CD4-positive, alpha-beta T cell (primary cell): ENCODE results near the gene SERPINI1. TPM values are rescaled to one million over a fixed set of nuclear protein-coding genes. Genes with fewer than 3 reads are reported as not detected.
"Not testable (repeated sequence)": the region's sequence is repeated elsewhere in the genome, so short reads cannot be mapped to it uniquely, and the experiment has no call there.

Source experiments
- ATAC-seq: fragments of 200-7000 bp; cut with Tn5 transposase; one replicate; pipeline ENCODE4 v1.10.0; 2022; ENCODE audit warnings: mild to moderate bottlenecking; ENCODE audit not compliant: poor library complexity
- CTCF ChIA-PET: fragments of 350-600 bp; sonication (Branson Sonifier 250); formaldehyde crosslinking; loops from one replicate; lab custom pipeline; 2021; ENCODE audit warnings: antibody characterized with exemption, inconsistent platforms; lab: Charles Lee
- POLR2A ChIA-PET: fragments of 350-600 bp; sonication (Branson Sonifier 250); formaldehyde crosslinking; loops from one replicate; lab custom pipeline; 2021; ENCODE audit warnings: antibody characterized with exemption, inconsistent platforms; lab: Charles Lee
- DNase-seq, 14 experiments: peaks; one replicate each; pipeline ENCODE4 v3.0.0-alpha.2; 2013 to 2020; ENCODE audit warnings: mixed read lengths in 2 of 14
- H3K27ac ChIP-seq, 2 donors: one replicate each; pipeline versions ENCODE4 v1.5.1 to v1.7.0; 2013; ENCODE audit warnings: low read length in 2 of 2, low read depth in 1 of 2, mild to moderate bottlenecking in 1 of 2
- H3K27me3 ChIP-seq, 2 experiments: 1 replicate in 1 of 2; 2 replicates in 1 of 2; pipeline versions ENCODE4 v1.6.1 to v1.7.0; 2013; ENCODE audit warnings: low read length in 2 of 2, control low read depth in 1 of 2, mild to moderate bottlenecking in 1 of 2, moderate library complexity in 1 of 2; ENCODE audit not compliant: insufficient read depth in 2 of 2, control insufficient read depth in 1 of 2
- H3K36me3 ChIP-seq: one replicate; pipeline ENCODE4 v1.6.1; 2013; ENCODE audit warnings: low read length, control low read depth; ENCODE audit not compliant: insufficient read depth
- H3K4me1 ChIP-seq: one replicate; pipeline ENCODE4 v1.6.1; 2013; ENCODE audit warnings: low read length, control low read depth; ENCODE audit not compliant: insufficient read depth
- H3K4me3 ChIP-seq: one replicate; pipeline ENCODE4 v1.5.1; 2013; ENCODE audit warnings: mild to moderate bottlenecking, low read length, moderate library complexity
- H3K9me3 ChIP-seq, 2 experiments: 1 replicate in 1 of 2; 2 replicates in 1 of 2; pipeline versions ENCODE4 v1.6.1 to v1.7.0; 2013; ENCODE audit warnings: low read length in 2 of 2, mild to moderate bottlenecking in 2 of 2, control low read depth in 1 of 2, moderate library complexity in 1 of 2; ENCODE audit not compliant: control insufficient read depth in 1 of 2, insufficient read depth in 1 of 2
- H3K27ac Mint-ChIP-seq: one replicate; pipeline ENCODE4 v1.8.0; 2020; ENCODE audit warnings: mixed read lengths
- H3K27me3 Mint-ChIP-seq: one replicate; pipeline ENCODE4 v1.8.0; 2021; ENCODE audit warnings: mixed read lengths
- H3K36me3 Mint-ChIP-seq: one replicate; pipeline ENCODE4 v1.8.0; 2021; ENCODE audit warnings: low read depth, mixed read lengths
- H3K4me1 Mint-ChIP-seq: one replicate; pipeline ENCODE4 v1.8.0; 2021; ENCODE audit warnings: low read depth, mixed read lengths
- H3K4me3 Mint-ChIP-seq: one replicate; pipeline ENCODE4 v1.8.0; 2020; ENCODE audit warnings: mild to moderate bottlenecking, mixed read lengths
- H3K9me3 Mint-ChIP-seq: one replicate; pipeline ENCODE4 v1.8.0; 2020; ENCODE audit warnings: mixed read lengths
- intact Hi-C, 2 experiments: fragments of 100-400 bp; cut with DNase I in 1 of 2; cut with micrococcal nuclease in 1 of 2; formaldehyde crosslinking; loops; one replicate each; pipeline versions ENCODE4 v1.15.1 to v1.9.0; 2023 to 2025; cut with DNase I, micrococcal nuclease
- total RNA-seq, 174 experiments: library from RNA in 2 of 174; stranded (reverse) in 2 of 174; gene quantifications; one replicate each; pipeline ENCODE4 v1.2.3 and lab custom pipeline; 2021 to 2026
- TF ChIP-seq, protein P1 (sequence below): fragments of 200-600 bp; IDR thresholded peaks from one replicate; pipeline ENCODE4 v1.8.0; 2022; ENCODE audit warnings: antibody characterized with exemption, mild to moderate bottlenecking

The SERPINI1 gene
- total RNA-seq, 2 experiments from 2014 or later = 0.64 to 0.66 TPM

DNA sequence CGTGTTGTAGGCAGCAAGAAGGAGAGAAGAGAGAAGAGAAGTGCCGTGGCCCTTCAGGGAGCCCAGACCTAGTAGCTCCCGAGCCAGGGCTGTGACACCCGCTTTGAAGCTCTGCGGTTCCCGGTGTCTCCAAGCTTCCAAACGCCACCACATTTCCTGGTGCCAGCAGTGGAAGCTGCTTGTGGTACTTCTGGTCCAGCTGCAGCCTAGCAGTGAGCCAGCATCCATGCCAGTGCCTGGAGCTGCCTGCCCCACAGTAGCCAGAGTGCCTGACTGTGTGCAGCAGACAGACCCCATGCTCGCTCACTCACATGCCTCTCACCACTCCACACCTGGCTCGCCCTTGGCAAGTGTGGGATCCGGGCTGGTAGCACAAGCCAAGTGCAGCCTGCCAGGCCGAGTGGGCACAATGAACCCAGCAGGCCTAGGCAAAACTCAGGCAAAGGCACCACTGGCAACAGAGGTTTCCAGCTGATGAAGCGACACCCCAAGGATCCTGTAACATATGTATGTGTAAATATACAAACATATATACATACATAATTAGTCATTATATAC lies 85.8 kb downstream of the SERPINI1 start:
- TF ChIP-seq, protein P1, sequence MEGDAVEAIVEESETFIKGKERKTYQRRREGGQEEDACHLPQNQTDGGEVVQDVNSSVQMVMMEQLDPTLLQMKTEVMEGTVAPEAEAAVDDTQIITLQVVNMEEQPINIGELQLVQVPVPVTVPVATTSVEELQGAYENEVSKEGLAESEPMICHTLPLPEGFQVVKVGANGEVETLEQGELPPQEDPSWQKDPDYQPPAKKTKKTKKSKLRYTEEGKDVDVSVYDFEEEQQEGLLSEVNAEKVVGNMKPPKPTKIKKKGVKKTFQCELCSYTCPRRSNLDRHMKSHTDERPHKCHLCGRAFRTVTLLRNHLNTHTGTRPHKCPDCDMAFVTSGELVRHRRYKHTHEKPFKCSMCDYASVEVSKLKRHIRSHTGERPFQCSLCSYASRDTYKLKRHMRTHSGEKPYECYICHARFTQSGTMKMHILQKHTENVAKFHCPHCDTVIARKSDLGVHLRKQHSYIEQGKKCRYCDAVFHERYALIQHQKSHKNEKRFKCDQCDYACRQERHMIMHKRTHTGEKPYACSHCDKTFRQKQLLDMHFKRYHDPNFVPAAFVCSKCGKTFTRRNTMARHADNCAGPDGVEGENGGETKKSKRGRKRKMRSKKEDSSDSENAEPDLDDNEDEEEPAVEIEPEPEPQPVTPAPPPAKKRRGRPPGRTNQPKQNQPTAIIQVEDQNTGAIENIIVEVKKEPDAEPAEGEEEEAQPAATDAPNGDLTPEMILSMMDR = no peak
- H3K4me3 Mint-ChIP-seq = no peak overlapping the region
- no peaks in the 10 kb centered on the region for H3K4me1 Mint-ChIP-seq
- DNase-seq = no peak
- H3K36me3 Mint-ChIP-seq = no peaks in the 10 kb centered on the region
- Histone ChIP-seq H3K36me3 (no peaks in the 10 kb centered on the region), H3K9me3 (peaks cover 0 to 4% of the 10 kb centered on the region in 2 experiments), H3K27me3 (no peaks in the 10 kb centered on the region), H3K4me1 (no peaks in the 10 kb centered on the region), H3K27ac (no peak overlapping the region), H3K4me3 (no peak overlapping the region)
- ChIA-PET POLR2A (no interaction called here), CTCF (no interaction called here)
- ATAC-seq = no peak
- H3K27me3 Mint-ChIP-seq = no peaks in the 10 kb centered on the region
- intact Hi-C loops = no loop called here
- no peak overlapping the region for H3K27ac Mint-ChIP-seq
- no peaks in the 10 kb centered on the region for H3K9me3 Mint-ChIP-seq

DNA sequence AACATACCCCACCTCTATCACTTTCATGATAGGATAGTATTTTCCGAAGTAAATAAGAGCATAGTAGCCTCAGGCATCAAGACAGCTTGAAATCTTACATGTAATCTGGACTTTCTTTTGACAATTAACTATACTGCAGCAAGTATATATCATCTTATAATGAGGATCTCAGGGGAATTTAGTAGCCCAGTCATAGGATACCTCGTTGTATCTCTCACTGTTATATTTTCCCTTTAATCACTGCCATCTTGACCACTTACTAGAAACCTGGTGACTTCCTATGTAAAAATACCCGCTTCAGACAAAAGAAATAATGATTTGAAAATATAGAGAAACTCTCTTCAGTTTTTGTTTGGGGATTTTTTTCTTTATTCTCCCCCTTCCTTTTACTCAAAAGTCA lies 88.2 kb downstream of the SERPINI1 start:
- intact Hi-C loops = no loop called here
- no peaks in the 10 kb centered on the region for H3K27me3 Mint-ChIP-seq
- no peaks in the 10 kb centered on the region for H3K9me3 Mint-ChIP-seq
- H3K27ac Mint-ChIP-seq = no peak overlapping the region
- TF ChIP-seq, protein P1 = no peak
- ChIA-PET CTCF (no interaction called here), POLR2A (no interaction called here)
- Histone ChIP-seq H3K9me3 (peaks cover 0 to 4% of the 10 kb centered on the region in 2 experiments), H3K27me3 (no peaks in the 10 kb centered on the region), H3K4me3 (no peak overlapping the region), H3K4me1 (no peaks in the 10 kb centered on the region), H3K27ac (no peak overlapping the region), H3K36me3 (no peaks in the 10 kb centered on the region)
- no peaks in the 10 kb centered on the region for H3K4me1 Mint-ChIP-seq
- no peaks in the 10 kb centered on the region for H3K36me3 Mint-ChIP-seq
- DNase-seq (no peak), ATAC-seq (no peak)
- no peak overlapping the region for H3K4me3 Mint-ChIP-seq

DNA sequence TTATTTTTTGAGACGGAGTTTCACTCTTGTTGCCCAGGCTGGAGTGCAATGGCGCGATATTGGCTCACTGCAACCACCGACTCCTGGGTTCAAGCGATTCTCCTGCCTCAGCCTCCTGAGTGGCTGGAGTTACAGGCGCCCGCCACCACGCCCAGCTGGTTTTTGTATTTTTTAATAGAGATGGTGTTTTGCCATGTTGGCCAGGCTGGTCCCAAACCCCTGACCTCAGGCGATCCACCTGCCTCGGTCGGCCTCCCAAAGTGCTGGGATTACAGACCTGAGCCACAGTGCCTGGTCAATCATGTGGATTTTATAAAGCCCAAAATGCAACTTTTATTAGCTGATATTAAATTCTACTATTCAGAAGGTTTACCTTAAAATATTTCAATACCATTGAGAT lies 92.1 kb downstream of the SERPINI1 start:
- H3K4me1 Mint-ChIP-seq, ATAC-seq, H3K27ac ChIP-seq, H3K36me3 Mint-ChIP-seq, H3K4me3 Mint-ChIP-seq, H3K4me1 ChIP-seq, H3K27me3 Mint-ChIP-seq, intact Hi-C loops, CTCF ChIA-PET, DNase-seq, H3K36me3 ChIP-seq, H3K27ac Mint-ChIP-seq, POLR2A ChIA-PET, H3K27me3 ChIP-seq, H3K9me3 ChIP-seq, H3K4me3 ChIP-seq, H3K9me3 Mint-ChIP-seq: not testable (repeated sequence)

DNA sequence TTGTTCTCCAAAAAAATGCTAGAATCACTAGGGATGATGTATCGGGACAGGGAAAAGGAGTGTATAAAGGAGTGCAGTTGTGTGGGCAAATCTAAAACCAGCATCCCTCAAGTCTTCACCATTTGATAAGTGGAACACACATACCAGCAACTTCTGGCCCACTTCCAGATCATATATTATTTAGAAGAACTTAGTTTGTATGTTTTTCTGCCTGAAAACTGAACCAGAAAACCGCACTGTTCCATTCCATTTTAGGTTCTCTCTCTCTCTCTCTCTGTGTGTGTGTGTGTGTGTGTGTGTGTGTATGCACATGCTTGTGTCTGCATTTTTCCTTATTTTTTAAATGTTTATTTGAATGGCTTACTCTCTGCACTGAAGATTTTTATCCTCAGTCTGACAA lies 93.5 kb downstream of the SERPINI1 start:
- Histone ChIP-seq H3K4me1 (no peaks in the 10 kb centered on the region), H3K4me3 (no peak overlapping the region), H3K27ac (no peak overlapping the region), H3K27me3 (no peaks in the 10 kb centered on the region), H3K36me3 (no peaks in the 10 kb centered on the region), H3K9me3 (no peaks in the 10 kb centered on the region)
- CTCF ChIA-PET = no interaction called here
- H3K27ac Mint-ChIP-seq = no peak overlapping the region
- DNase-seq (no peak), ATAC-seq (no peak)
- no peaks in the 10 kb centered on the region for H3K27me3 Mint-ChIP-seq
- intact Hi-C loops = no loop called here
- no peaks in the 10 kb centered on the region for H3K9me3 Mint-ChIP-seq
- POLR2A ChIA-PET = no interaction called here
- H3K36me3 Mint-ChIP-seq = no peaks in the 10 kb centered on the region
- TF ChIP-seq, protein P1 = no peak
- H3K4me3 Mint-ChIP-seq = no peak overlapping the region
- H3K4me1 Mint-ChIP-seq = no peaks in the 10 kb centered on the region
